C4-2B (cell line): ENCODE results near the gene PIGT.

Source experiments
- ZFX ChIP-seq: fragments of 450-650 bp; IDR thresholded peaks from 2 replicates; pipeline ENCODE4 v1.6.1; 2017
- TF ChIP-seq, protein P1 (sequence below): fragments of 450-650 bp; conservative IDR thresholded peaks from 2 replicates; pipeline ENCODE4 v1.5.1; 2017; ENCODE audit warnings: mild to moderate bottlenecking

DNA sequence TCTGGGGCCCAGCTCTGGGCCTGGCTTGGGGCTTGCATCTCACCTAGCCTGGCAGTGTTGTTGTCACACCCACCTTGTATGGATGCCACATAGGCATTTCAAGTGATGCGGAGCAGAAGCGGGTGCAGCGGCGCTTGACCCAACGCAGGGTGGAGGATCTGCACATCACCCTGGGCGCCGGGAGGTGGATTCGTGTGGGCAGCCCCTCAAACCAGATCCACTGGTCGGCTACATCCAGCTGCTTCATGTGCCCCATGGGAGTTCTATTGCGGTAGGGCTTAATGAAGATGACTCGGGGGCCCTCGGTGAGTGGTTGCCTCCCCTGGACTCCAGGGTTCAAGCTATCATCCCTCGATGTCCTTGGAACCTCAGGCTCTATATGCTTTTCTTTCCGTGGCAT is 41.0 kb upstream of the PIGT start:
- TF ChIP-seq, protein P1, sequence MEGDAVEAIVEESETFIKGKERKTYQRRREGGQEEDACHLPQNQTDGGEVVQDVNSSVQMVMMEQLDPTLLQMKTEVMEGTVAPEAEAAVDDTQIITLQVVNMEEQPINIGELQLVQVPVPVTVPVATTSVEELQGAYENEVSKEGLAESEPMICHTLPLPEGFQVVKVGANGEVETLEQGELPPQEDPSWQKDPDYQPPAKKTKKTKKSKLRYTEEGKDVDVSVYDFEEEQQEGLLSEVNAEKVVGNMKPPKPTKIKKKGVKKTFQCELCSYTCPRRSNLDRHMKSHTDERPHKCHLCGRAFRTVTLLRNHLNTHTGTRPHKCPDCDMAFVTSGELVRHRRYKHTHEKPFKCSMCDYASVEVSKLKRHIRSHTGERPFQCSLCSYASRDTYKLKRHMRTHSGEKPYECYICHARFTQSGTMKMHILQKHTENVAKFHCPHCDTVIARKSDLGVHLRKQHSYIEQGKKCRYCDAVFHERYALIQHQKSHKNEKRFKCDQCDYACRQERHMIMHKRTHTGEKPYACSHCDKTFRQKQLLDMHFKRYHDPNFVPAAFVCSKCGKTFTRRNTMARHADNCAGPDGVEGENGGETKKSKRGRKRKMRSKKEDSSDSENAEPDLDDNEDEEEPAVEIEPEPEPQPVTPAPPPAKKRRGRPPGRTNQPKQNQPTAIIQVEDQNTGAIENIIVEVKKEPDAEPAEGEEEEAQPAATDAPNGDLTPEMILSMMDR = no peak
- TF ChIP-seq ZFX = no peak
